ENCODE measurements around the gene ANXA2R.
"Not testable (repeated sequence)": the region's sequence is repeated elsewhere in the genome, so short reads cannot be mapped to it uniquely, and the experiment has no call there.

The ANXA2R gene

DNA sequence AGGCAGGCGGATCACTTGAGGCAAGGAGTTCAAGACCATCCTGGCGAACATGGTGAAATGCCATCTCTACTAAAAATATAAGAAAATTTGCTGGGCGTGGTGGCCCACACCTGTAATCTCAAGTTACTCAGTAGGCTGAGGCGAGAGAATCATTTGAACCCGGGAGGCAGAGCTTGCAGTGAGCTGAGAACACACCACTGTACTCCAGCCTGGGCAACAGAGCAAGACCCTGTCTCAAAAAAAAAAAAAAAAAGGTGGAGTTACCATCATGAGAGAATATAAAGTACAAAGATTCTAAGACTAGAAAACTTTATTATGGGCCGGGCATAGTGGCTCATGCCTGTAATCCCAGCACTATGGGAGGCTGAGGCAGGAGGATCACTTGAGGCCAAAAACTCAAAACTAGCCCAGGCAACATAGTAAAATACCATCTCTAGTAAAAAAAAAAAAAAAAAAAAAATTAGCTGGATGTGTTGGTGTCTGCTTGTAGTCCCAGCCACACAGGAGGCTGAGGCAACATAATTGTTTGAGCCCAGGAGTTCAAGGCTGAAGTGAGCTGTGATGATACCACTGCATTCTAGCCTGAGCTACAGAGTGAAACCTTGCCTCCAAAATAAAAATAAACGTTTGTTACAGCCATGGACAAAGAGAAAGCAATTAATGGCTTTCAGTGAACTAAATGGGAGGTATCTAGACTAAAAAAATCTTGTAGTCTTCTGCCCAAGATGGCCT, 12.9 kb downstream of the ANXA2R start:
- no peak for DNase-seq

DNA sequence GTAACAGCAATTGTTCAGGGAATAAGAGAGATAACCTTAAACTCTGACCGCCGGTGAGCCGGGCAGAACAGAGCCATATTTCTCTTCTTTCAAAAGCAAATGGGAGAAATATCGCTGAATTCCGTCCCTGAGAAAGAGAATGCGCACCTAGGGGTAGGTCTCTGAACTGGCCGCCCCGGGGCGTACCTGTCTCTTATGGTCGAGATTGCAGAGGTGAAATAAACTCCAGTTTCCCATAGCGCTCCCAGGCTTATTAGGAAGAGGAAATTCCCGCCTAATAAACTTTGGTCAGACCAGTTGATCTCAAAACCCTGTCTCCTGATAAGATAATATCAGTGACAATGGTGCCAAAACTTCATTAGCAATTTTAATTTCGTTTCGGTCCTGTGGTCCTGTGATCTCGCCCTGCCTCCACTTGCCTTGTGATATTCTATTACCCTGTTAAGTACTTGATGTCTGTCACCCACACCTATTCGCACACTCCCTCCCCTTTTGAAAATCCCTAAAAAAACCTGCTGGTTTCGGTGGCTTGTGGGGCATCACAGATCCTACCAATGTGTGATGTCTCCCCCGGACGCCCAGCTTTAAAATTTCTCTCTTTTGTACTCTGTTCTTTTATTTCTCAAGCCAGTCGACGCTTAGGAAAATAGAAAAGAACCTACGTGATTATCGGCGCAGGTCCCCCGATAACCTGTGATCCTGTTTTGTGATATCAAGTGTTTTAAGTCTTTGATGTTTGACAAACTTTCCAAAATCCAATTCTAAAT, 14.8 kb downstream of the ANXA2R start:
- DNase-seq, result not testable (repeated sequence)

DNA sequence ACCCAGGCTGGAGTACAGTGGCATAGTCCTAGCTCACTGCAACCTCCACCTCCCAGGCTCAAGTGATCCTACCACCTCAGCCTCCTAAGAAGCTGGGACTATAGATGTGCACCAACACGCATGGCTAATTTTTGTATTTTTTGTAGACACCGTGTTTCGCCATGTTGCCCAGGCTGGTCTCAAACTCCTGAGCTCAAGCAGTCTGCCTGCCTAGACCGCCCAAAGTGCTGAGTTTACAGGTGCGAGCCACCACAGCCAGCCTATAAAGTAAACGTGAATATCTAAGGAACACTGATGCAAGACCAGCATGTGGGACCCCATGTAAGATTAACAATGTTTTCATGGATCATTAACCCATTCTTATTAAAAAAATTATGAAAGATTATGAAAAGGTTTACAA, 15.9 kb downstream of the ANXA2R start:
- no peak for DNase-seq

DNA sequence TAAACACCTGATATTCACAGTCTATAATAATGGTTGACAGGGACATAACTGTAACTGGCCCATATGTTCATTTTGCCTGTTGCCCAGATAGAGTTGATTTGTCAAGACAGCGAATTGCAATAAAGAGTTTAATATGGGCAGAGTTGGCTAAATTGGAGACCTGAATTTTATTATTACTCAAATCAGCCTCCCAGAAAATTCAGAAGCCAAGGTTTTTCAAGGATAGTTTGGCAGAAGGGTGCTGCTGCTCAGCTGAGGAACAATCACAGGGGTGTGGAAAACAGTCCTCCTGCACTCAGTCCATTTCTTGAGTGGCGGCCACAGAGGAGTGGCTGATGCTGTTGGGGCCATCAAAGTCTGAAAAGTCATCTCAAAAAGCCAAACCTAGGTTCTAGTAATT, 19.0 kb downstream of the ANXA2R start:
- no peak for DNase-seq

DNA sequence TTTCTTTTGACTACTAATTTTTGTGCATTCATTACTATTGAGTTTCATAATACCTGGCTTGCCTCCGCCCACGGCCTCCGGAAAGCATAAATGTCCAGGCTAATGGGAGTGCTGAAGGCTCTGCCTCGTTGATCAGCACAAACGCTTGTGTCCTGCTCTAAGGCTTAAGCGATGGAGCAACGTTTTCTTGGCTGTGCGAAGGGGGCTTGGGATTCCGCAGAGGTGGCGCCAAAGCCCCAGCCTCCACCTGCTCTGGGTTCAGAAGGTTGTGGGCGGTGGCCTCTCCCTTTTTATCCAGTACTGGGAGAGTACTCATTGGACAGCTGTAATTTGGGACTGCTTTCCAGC, 19.7 kb downstream of the ANXA2R start:
- DNase-seq, result peak; percentile 15

DNA sequence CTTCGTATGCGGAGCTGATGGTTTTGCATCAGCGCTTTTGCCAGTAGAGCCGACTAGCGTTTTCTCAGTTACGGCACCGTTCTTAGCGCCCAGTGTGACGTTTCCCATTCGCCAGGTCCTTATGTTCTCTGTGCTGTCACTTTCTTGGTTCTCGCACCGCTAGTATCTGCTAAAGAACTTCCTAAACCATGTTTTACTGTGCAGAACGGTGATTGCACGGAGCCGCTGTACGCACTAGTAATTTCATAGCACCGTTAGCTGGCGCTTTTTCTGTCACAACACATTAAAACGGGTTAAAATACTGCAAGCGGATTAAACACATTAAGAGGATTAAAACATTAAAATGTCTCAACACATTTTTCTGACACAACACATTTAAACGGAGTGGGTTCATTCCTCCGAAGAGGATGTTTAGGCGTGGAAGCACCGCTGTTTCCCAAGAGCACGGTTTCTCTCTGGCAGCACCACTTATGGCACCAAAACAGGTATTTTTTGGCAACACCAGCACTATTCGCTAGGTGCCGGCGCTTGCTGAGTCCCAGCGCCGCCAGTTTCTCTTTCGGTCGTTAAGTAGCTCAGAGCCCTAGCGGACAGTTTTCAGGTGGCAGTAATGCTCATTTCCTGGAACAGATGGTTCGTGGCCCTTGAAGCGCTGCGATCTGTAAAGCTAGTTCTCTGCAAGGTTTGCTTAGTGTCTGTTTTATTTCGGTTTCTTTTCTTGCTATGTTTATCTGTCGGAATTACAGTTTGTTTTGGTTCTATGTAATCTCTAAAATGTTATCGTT, 20.3 kb downstream of the ANXA2R start:
- DNase-seq, result peak; percentile 67

DNA sequence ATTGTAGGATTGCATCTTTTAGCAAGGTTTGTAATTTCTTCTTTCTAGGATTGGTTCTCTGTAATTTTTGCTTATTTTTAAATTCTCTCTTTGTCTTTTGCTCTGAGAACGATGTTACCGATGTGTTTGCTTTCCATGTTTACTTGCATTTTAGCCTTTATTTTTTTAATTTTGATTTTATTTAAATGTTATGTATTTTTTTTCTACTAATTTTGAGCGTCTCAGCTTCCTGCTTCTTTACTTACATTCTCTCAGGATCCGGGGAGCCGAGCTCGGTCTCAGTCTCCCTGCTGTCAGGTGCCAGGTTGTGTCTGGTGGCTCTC, 20.9 kb downstream of the ANXA2R start:
- no peak for DNase-seq

DNA sequence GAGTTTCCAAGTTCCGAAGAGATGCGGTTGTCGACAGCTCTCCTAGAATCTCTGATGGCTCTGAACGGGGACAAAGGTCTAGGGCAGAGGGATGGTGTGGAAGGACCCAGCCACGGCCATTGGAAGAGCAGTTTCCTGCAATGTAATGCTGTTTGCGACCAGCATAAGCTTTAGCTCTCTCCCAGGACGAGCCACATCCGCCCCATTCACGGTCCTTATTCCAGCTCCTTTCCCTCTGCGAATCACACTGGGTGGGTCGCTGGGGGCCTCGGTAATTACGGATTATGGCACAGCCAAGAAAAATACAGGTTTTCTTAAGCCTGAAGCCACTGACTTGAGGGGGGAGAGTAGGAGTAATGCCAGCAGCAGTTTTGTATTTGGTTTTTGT, 22.7 kb downstream of the ANXA2R start:
- DNase-seq, result peak; percentile 15

DNA sequence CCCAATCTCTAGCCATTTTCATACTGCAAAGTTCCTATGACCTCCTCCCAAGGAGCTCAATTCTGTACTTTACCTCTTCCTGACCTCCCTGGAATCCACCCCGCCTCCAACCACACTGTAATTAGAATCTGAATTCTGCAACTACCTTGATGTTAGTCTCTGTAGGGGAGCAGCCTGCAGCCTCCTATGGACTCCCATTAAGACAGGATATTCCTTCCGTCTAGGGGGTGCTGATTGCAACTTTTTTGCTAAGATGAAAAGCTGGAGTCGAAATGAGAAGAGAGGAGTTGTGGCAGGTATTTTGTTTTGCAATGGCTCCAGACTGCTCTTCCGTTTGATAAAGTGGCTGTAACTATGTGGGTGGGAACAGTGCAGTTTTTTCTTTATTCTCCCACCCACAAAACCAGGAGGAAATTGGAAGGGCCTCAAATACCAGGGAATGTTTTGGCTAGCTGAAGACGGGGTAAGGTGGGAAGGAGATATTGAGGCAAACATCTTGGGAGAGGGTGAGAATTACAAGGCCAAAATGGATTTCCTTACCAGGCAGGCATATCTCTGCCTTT, 23.8 kb downstream of the ANXA2R start:
- DNase-seq, result no peak

DNA sequence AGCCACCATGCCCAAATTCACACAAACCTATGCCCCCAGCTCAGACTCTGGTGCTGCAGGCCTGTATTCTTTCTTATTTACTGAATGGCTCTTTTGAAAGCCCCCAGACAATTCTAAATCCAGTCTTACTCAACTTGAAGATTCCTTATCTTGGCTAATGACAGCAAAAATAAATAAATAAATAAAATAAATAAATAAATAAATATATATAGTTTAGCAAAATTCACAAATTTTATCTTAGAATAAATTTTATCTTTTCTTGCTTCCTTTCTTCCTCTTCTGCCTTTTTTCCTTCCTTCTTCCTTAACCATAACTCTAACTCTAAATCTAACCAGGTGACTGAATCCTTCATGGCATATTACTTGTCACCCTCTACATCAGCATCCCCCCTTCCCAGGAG, 25.6 kb downstream of the ANXA2R start:
- DNase-seq, result no peak

DNA sequence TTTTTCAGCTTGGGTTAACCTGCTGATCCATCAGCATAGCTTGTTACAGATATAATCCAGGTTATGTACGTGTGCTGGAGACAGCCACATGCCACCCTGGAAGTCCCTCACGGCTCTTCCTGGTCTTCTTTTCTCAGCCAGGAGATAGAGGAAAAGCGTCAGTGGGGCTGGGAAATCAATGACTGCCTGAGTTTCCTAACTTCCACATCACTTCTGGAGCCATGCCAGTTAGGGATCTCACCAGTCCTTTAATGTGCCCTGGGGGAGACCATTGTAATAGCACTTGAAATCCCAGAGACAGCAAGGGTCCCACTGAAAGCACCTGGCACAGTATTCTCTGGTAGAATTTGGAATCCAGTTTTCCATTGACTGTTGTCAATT, 29.2 kb downstream of the ANXA2R start:
- DNase-seq, result no peak

DNA sequence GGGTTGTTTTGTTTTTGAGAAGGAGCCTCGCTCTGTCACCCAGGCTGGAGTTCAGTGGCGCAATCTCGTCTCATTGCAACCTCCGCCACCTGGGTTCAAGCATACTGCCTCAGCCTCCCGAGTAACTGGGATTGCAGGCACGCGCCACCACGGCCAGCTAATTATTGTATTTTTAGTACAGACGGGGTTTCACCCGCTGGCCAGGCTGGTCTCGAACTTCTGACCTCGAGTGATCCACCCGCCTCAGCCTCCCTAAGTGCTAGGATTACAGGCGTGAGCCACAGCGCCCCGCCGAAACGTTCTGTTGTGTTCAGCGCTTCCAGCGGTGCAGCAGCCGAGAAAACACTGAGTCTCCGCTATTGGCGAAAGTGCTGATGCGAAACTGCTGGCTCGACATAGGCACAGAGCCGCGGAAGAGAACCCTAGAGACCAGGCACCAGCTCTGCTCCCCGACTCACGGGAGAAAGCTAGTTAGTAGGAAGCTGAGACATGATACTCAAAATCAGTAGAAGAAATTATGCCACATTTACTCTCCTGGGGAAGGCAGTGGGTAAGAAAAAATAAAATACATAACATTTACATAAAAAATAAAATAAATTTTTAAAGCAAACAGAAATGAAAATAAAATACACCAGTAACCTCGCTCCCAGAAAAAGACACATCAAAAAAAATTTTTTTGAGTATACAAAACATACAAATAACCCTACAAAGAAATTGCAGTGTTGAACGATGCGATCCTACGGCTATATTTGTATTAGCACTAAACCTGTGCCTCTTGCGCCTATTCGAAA, 31.6 kb downstream of the ANXA2R start:
- DNase-seq, result peak; percentile 89

DNA sequence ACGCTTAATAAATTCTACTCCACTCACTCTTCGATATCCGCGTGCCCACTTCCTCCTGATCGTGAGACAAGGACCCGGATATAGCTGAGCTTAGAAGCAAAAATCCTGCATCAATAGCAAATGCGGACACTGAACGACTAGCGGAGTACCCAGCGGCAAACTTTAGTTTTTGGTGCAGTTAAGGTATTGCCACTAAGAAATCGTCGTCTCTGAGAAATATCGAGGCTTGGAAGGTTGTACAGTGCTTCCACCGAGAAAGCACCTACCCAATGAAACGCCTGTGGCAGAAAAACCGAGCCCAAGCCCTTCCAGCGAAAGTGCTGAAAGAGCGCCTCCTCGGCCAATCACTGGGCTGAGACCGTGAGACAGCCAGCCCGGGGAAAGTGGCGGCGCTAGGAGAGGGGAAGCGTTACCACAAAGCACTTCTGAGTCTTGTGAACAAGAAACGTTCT, 32.2 kb downstream of the ANXA2R start:
- peak; percentile 64 for DNase-seq

DNA sequence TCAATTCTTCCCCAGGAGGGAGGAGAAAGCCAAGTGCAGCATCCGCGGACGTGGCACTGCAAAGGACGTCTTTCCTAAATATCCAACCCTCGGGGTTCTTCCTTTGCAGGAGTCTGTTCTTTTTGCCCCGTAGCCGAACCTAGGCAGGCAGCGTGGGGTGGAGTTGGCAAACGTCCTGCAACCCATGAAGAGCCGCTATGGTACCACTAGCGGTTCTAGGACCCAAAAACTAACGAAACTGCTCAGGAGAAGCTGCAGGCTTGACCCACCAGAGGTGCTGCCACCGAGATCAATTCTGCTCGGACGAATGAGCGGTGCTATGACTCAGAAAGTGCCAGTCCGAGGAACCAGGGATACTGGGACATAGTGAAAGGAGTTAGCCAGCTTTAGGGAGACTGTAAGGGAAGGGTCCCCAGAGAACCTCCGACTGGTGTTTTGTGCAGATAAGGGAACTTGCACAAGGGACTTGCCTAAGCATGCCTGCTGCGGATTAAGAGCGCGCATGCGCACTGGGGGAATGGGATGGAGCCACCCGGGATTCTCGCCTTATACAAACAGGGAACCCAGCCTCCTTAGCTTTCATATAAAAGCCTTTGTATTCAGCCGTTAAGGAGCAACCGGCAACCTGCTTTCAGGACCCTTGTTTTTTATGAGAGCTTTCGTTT, 32.7 kb downstream of the ANXA2R start:
- DNase-seq, result peak; percentile 67

DNA sequence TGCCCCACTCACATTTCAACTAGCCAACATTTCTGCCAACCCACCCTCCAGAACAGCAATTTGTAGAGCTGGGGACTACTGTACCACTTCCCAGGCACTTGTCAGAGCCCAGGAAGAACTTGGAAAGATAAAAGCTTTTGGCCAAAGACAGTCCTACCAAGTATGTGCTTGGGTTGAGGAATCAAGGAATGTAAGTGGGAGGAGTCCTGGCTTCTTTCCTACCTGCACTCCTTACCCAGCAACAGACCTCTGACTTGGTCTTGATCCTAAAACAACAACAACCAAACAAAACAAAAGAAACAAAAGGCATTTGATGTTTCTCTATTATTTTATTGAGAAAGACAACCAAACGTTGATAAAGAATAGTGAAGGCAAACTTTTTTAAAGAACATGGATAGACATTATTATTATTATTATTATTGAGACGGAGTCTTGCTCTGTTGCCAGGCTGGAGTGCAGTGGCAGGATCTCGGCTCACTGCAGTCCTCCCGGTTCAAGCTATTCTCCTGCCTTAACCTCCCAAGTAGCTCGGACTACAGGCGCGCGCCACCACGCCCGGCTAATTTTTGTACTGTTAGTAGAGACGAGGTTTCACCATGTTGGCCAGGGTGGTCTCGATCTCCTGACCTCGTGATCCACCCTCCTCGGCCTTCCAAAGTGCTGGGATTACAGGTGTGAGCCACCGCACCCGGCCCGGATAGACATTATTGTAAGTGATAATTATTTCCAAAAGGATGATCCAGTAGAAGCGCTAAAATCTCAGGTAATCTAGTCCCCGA, 33.5 kb downstream of the ANXA2R start:
- DNase-seq, result no peak

DNA sequence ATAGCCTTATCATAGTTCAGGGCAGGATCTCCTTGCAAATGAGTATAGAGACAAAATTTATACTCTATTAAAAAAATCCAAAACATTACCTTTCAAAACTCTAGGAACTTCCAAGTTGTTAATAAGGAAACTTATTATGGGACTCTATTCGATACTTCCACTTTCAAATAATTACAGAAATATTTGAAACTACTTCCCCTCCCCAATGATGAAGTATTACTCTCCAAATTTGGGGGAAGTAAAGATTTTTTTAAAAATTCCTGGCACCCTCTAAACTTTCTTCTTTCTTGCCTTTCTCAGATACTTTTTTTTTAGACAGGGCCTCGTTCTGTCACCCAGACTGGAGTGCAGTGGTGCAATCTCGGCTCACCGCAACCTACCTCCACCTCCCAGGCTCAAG, 35.1 kb downstream of the ANXA2R start:
- no peak for DNase-seq

DNA sequence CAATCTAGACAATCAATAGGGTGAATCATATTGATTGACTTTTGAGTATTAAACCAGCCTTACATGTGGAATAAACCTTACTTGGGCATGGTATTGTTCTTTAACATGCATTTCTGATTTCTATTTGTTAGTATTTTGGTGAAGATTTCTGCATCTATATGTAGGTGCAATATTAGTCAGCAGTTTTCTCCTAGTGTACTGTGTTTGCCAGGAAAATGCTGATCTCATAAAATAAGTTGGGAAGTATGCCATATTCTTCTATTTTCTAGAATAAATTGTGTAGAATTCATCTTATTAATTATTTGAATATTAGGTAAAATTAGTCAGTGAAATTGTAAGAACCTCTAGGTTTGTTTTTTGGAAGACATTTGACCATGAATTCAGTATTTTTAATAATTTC, 38.4 kb downstream of the ANXA2R start:
- DNase-seq, result no peak

DNA sequence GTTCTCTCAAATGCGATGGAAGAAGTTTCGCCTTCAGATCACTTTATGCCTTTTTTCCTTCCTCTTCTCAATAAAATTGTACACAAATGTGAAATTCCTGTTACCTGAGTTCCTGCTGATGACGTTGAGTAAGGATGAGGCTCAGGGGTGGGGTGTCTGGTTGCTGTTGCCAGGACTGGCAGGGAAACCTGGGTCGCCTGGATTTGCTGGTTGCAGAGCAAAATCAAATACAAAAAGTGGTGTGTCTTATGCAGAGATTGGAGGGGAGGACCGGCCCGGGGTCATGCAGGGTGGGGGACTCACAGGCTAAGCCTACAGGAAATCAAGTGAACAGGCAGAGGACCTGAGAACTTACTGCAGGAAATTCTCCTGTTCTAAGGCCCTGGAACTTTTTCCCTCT, 39.2 kb downstream of the ANXA2R start:
- no peak for DNase-seq

DNA sequence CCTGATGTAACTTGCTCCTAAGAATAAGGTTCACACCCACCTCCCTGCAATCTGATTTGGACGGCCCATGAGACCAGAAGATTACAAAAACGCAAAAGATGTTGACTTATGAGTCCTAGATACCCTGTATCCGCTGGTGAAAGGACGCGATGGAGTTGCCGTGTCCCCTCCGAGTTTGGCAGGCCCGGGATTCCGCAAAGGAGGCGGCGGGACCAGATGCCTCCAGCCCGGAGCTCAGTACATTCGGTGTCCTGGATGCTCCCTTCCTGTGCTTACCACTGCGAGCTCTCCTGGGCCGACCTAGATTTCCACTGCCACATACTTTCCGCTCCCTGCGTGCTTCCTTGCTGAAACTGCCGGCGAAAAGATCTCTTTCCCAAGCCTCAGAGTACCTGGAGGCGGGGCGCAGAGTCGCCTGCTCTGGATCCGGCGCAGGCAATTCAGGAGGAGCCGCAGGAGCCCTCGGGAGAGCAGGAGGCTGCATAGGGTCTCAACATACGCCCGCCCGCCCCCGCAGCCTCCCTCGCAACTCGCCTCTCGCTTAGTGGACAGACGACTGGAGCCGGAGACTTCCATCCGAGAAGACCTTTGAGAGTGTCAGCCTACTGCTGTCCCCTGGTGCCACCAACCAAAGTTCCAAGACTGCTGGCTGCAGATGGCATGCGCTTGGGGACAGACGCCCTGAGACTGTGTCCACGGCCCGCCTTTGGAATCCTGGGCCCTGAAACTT, 39.8 kb downstream of the ANXA2R start:
- DNase-seq, result no peak

DNA sequence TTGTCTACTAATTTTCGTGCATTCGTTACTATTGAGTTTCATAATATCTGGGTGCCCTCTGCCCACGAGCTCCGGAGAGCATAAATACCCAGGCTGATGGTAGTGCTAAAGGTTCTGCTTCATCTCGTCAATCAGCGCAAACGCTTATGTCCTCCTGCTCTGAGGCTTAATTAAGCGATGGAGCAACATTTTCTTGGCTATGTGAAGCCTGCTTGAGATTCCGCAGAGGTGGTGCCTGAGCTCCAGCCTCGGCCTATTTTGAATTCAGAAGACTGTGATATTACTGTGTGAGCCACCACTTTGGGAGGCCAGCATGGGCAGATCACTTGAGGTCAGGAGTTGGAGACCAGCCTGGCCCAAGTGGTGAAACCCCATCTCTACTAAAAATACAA, 44.8 kb downstream of the ANXA2R start:
- no peak for DNase-seq

All from stimulated activated CD4-positive, alpha-beta T cell treated with anti-CD3 and anti-CD28 coated beads, Interleukin-12 subunit alpha, Interleukin-12 subunit beta, amount 100 ng/mL, for 4 hours (primary cell).